HFF-Myc (cell line): Measurements from ENCODE around the gene ETV6.
"Not testable (repeated sequence)": the region's sequence is repeated elsewhere in the genome, so short reads cannot be mapped to it uniquely, and the experiment has no call there.

Experiments
- DNase-seq: peaks from one replicate; pipeline ENCODE4 v3.0.0-alpha.2; 2011; ENCODE audit warnings: low read depth; ENCODE audit errors: extremely low read depth
- H3K4me3 ChIP-seq: replicated peaks from 2 replicates; pipeline ENCODE4 v1.5.1; 2011; ENCODE audit warnings: low read depth, mild to moderate bottlenecking, control low read depth, low read length
- CTCF ChIP-seq: IDR thresholded peaks from 2 replicates; pipeline ENCODE4 v1.5.1; 2012; ENCODE audit warnings: mild to moderate bottlenecking, low read depth, low read length, control low read depth; ENCODE audit errors: missing control alignments

ETV6 gene

GRCh38 chr12:11901701-11902524, 252.4 kb downstream of the ETV6 start:
- no peak for TF ChIP-seq CTCF
- H3K4me3 ChIP-seq: no peak overlapping the region
- no peak for DNase-seq

- DNase-seq: no peak
- H3K4me3 ChIP-seq: no peak overlapping the region
- TF ChIP-seq CTCF: no peak
These were observed 253.0 kb downstream of the ETV6 start for GRCh38 chr12:11902525-11902875.

- no peak for TF ChIP-seq CTCF
- H3K4me3 ChIP-seq: no peak overlapping the region
- DNase-seq: no peak
These were observed 254.7 kb downstream of the ETV6 start for GRCh38 chr12:11904124-11904523.

- DNase-seq: no peak
- H3K4me3 ChIP-seq: no peak overlapping the region
- no peak for TF ChIP-seq CTCF
These were observed 256.1 kb downstream of the ETV6 start for GRCh38 chr12:11905534-11905933.

GRCh38 chr12:11906286-11906935, 256.9 kb downstream of the ETV6 start:
- TF ChIP-seq CTCF: no peak
- H3K4me3 ChIP-seq: no peak overlapping the region
- DNase-seq: no peak

GRCh38 chr12:11907625-11908024, 258.2 kb downstream of the ETV6 start:
- no peak for DNase-seq
- TF ChIP-seq CTCF: no peak
- H3K4me3 ChIP-seq: no peak overlapping the region

GRCh38 chr12:11909406-11909805, 259.9 kb downstream of the ETV6 start:
- DNase-seq, H3K4me3 ChIP-seq: not testable (repeated sequence)
